OCI-LY7 (cell line): ENCODE results near the gene CEPT1. TPM values are rescaled to one million over a fixed set of nuclear protein-coding genes. Genes with fewer than 3 reads are reported as not detected.

Source experiments
- BruUV-seq: library from RNA; stranded (reverse); fragments of 400-500 nt; replicated peaks from 2 replicates; lab custom pipeline; 2021; lab: Mats Ljungman, UMichigan
- CTCF ChIA-PET: fragments of 300-600 bp; sonication (Branson Sonifier 250); formaldehyde crosslinking; loops from one replicate; lab custom pipeline; 2022; ENCODE audit warnings: antibody characterized with exemption; ENCODE audit not compliant: unreplicated experiment; lab: Charles Lee
- POLR2A ChIA-PET: fragments of 300-600 bp; sonication (Branson Sonifier 250); formaldehyde crosslinking; loops from one replicate; lab custom pipeline; 2022; ENCODE audit warnings: antibody characterized with exemption; lab: Charles Lee
- DNase-seq: peaks from one replicate; pipeline ENCODE4 v3.0.0-alpha.2; 2015; ENCODE audit warnings: low spot score
- H2AFZ ChIP-seq: fragments of 200-600 bp; sonication (generic), shearing (Covaris generic); 2 replicates; pipeline ENCODE4 v1.6.1; 2014; ENCODE audit warnings: mild to moderate bottlenecking, antibody characterized with exemption, low read length, moderate library complexity
- H3K27ac ChIP-seq: fragments of 200-600 bp; sonication (generic); 2 replicates; pipeline ENCODE4 v1.5.1; 2014; ENCODE audit warnings: mixed run types, low read depth, mild to moderate bottlenecking, moderate library complexity, low read length, inconsistent platforms; ENCODE audit not compliant: poor library complexity, severe bottlenecking
- H3K36me3 ChIP-seq: fragments of 200-600 bp; sonication (generic); 2 replicates; pipeline ENCODE4 v1.6.1; 2014; ENCODE audit warnings: mild to moderate bottlenecking, antibody characterized with exemption, low read length, moderate library complexity, mixed read lengths; ENCODE audit not compliant: insufficient read depth
- H3K4me1 ChIP-seq: fragments of 200-600 bp; sonication (generic); 2 replicates; pipeline ENCODE4 v1.5.1; 2014; ENCODE audit warnings: mild to moderate bottlenecking, low read length; ENCODE audit not compliant: insufficient read depth, poor library complexity, severe bottlenecking
- H3K4me2 ChIP-seq: fragments of 200-600 bp; sonication (generic); 2 replicates; pipeline ENCODE4 v1.6.1; 2014; ENCODE audit warnings: mild to moderate bottlenecking, low read length
- H3K4me3 ChIP-seq: fragments of 200-600 bp; sonication (generic); 2 replicates; pipeline ENCODE4 v1.5.1; 2014; ENCODE audit warnings: mild to moderate bottlenecking, low read depth, low read length; ENCODE audit not compliant: poor library complexity, severe bottlenecking
- H3K79me2 ChIP-seq: fragments of 200-600 bp; sonication (generic); 2 replicates; pipeline ENCODE4 v1.6.1; 2016; ENCODE audit warnings: low read depth, mild to moderate bottlenecking, low read length, moderate library complexity, mixed read lengths; ENCODE audit not compliant: insufficient read depth
- H3K9me2 ChIP-seq: fragments of 200-600 bp; sonication (generic); 2 replicates; pipeline ENCODE4 v1.6.1; 2016; ENCODE audit warnings: mild to moderate bottlenecking, low read length, mixed read lengths; ENCODE audit not compliant: insufficient read depth
- H3K9me3 ChIP-seq: fragments of 200-600 bp; sonication (generic); 2 replicates; pipeline ENCODE4 v1.6.1; 2014; ENCODE audit warnings: mild to moderate bottlenecking, mixed run types, low read length, mixed read lengths
- H4K20me1 ChIP-seq: fragments of 200-600 bp; sonication (generic); 2 replicates; pipeline ENCODE4 v1.6.1; 2014; ENCODE audit warnings: mild to moderate bottlenecking, antibody characterized with exemption, low read length, moderate library complexity, mixed read lengths; ENCODE audit not compliant: insufficient read depth
- CTCF ChIP-seq: fragments of 200-600 bp; sonication (generic); conservative IDR thresholded peaks from 2 replicates; pipeline ENCODE4 v1.5.1; 2014; ENCODE audit warnings: mild to moderate bottlenecking, antibody characterized with exemption, low read length, moderate library complexity, mixed read lengths
- EZH2phosphoT487 ChIP-seq: fragments of 200-600 bp; sonication (generic); IDR thresholded peaks from 2 replicates; pipeline ENCODE4 v1.6.1; 2018; ENCODE audit warnings: low read depth, borderline replicate concordance, mild to moderate bottlenecking, mixed run types, antibody characterized with exemption, low read length, moderate library complexity, mixed read lengths
- intact Hi-C: fragments of 100-400 bp; cut with micrococcal nuclease; formaldehyde crosslinking; loops from one replicate; pipeline ENCODE4 v1.10.0; 2022; ENCODE audit not compliant: unreplicated experiment
- total RNA-seq, 2 experiments: library from RNA; depleted of rRNA in 1 of 2; stranded (reverse); fragments of >200 nt in 1 of 2; shearing (Covaris generic) in 1 of 2; gene quantifications; 2 replicates each; pipeline ENCODE4 v1.2.3, GENCODE V29; 2014 to 2022

Gene CEPT1
- total RNA-seq, 2 experiments from 2014 or later: 44.9 to 59.0 TPM

GRCh38 chr1:111161843-111162487, 21.9 kb downstream of the CEPT1 start:
- DNase-seq: no peak
- Histone ChIP-seq H3K79me2 (peaks cover 83% of the 10 kb centered on the region), H3K4me3 (no peak overlapping the region), H3K36me3 (peaks cover 89% of the 10 kb centered on the region), H2AFZ (no peak overlapping the region), H4K20me1 (no peaks in the 10 kb centered on the region), H3K4me2 (no peak overlapping the region), H3K4me1 (peaks cover 10% of the 10 kb centered on the region), H3K9me3 (no peaks in the 10 kb centered on the region), H3K9me2 (no peaks in the 10 kb centered on the region), H3K27ac (no peak overlapping the region)
- CTCF ChIA-PET: no interaction called here
- BruUV-seq: no TSS peak
- intact Hi-C loops: no loop called here
- TF ChIP-seq EZH2phosphoT487 (no peak), CTCF (no peak)
- POLR2A ChIA-PET: interaction anchor here (0.6 to 1.0 kb wide), 4 partner anchors 12 to 33 kb away, joined by 3 read pairs; no protein-coding TSS in a partner anchor

GRCh38 chr1:111162488-111162880, 22.5 kb downstream of the CEPT1 start:
- Histone ChIP-seq H3K4me2 (no peak overlapping the region), H3K9me3 (no peaks in the 10 kb centered on the region), H3K4me3 (no peak overlapping the region), H3K36me3 (peaks cover 89% of the 10 kb centered on the region), H3K4me1 (peaks cover 10% of the 10 kb centered on the region), H2AFZ (no peak overlapping the region), H3K9me2 (no peaks in the 10 kb centered on the region), H3K27ac (no peak overlapping the region), H3K79me2 (peaks cover 83% of the 10 kb centered on the region), H4K20me1 (no peaks in the 10 kb centered on the region)
- POLR2A ChIA-PET: interaction anchor here (0.7 to 1.0 kb wide), 2 partner anchors 21 to 33 kb away, joined by 3 to 6 read pairs; no protein-coding TSS in a partner anchor
- DNase-seq: no peak
- TF ChIP-seq CTCF (no peak), EZH2phosphoT487 (no peak)
- CTCF ChIA-PET: no interaction called here
- BruUV-seq: no TSS peak
- intact Hi-C loops: no loop called here

GRCh38 chr1:111163363-111163762, 23.3 kb downstream of the CEPT1 start:
- POLR2A ChIA-PET: no interaction called here
- peaks cover 91% of the 10 kb centered on the region for H3K36me3 ChIP-seq

More at GRCh38 chr1:111163363-111163762, 23.3 kb downstream of the CEPT1 start:
- CTCF ChIA-PET: no interaction called here
- no peaks in the 10 kb centered on the region for H3K9me2 ChIP-seq
- H3K4me2 ChIP-seq: no peak overlapping the region
- no peak overlapping the region for H2AFZ ChIP-seq
- no peaks in the 10 kb centered on the region; the same call in 1 of the 2 replicates for H3K9me3 ChIP-seq
- peaks cover 10% of the 10 kb centered on the region for H3K4me1 ChIP-seq
- no peaks in the 10 kb centered on the region for H4K20me1 ChIP-seq
- no peak for DNase-seq
- no TSS peak for BruUV-seq
- no peak overlapping the region for H3K4me3 ChIP-seq
- intact Hi-C loops: no loop called here
- peaks cover 75% of the 10 kb centered on the region for H3K79me2 ChIP-seq
- H3K27ac ChIP-seq: no peak overlapping the region
- TF ChIP-seq CTCF (no peak), EZH2phosphoT487 (no peak)
